ENCODE measurements around the gene ZBTB49. TPM values are rescaled to one million over a fixed set of nuclear protein-coding genes. Genes with fewer than 3 reads are reported as not detected.

Gene ZBTB49
- total RNA-seq, 2 experiments from 2014 or later: 4.8 to 6.3 TPM

- intact Hi-C loops (cut with micrococcal nuclease): no loop called here
- TF ChIP-seq CTCF (IDR thresholded peaks at IDR 0.05): no peak
- ATAC-seq (no peak), DNase-seq (no peak)
- no peak overlapping the region for H3K27ac Mint-ChIP-seq
- POLR2A ChIA-PET: no interaction called here
- no peak overlapping the region for H3K4me3 Mint-ChIP-seq
- H3K36me3 Mint-ChIP-seq (ENCODE audit: low read depth): peaks cover 16% of the 10 kb centered on the region
- CTCF ChIA-PET: no interaction called here
- no peaks in the 10 kb centered on the region for H3K9me3 Mint-ChIP-seq
- H3K27me3 Mint-ChIP-seq: no peaks in the 10 kb centered on the region
- no peaks in the 10 kb centered on the region for H3K4me1 Mint-ChIP-seq (ENCODE audit: low read depth)
Measured at GRCh38 chr4:4321951-4322688, 32.1 kb downstream of the ZBTB49 start.

- CTCF ChIA-PET: interaction anchor here (1.0 kb wide), 1 partner anchor 141 kb away, joined by 3 read pairs; no protein-coding TSS in a partner anchor
- H3K27me3 Mint-ChIP-seq: no peaks in the 10 kb centered on the region
- no peaks in the 10 kb centered on the region for H3K4me1 Mint-ChIP-seq (ENCODE audit: low read depth)
- H3K9me3 Mint-ChIP-seq: no peaks in the 10 kb centered on the region
- POLR2A ChIA-PET: interaction anchor here (0.5 kb wide), 1 partner anchor 1644 kb away, joined by 3 read pairs; no protein-coding TSS in a partner anchor
- no peak overlapping the region for H3K27ac Mint-ChIP-seq
- TF ChIP-seq CTCF (IDR thresholded peaks at IDR 0.05): no peak
- DNase-seq (no peak), ATAC-seq (no peak)
- intact Hi-C loops (cut with micrococcal nuclease): no loop called here
- no peak overlapping the region for H3K4me3 Mint-ChIP-seq
- peaks cover 16% of the 10 kb centered on the region for H3K36me3 Mint-ChIP-seq (ENCODE audit: low read depth)
Measured at GRCh38 chr4:4323705-4324534, 33.9 kb downstream of the ZBTB49 start.

- CTCF ChIA-PET: no interaction called here
- TF ChIP-seq CTCF (IDR thresholded peaks at IDR 0.05): no peak
- no peak for ATAC-seq
- Mint-ChIP-seq H3K27me3 (no peaks in the 10 kb centered on the region), H3K9me3 (no peaks in the 10 kb centered on the region), H3K4me1 (ENCODE audit: low read depth) (no peaks in the 10 kb centered on the region), H3K4me3 (no peak overlapping the region), H3K27ac (no peak overlapping the region), H3K36me3 (ENCODE audit: low read depth) (peaks cover 16% of the 10 kb centered on the region)
- DNase-seq: no peak
- intact Hi-C loops (cut with micrococcal nuclease): no loop called here
- POLR2A ChIA-PET: no interaction called here
Measured at GRCh38 chr4:4325321-4325720, 35.3 kb downstream of the ZBTB49 start.

GRCh38 chr4:4326166-4326565, 36.1 kb downstream of the ZBTB49 start:
- DNase-seq (no peak), ATAC-seq (no peak)
- TF ChIP-seq CTCF (IDR thresholded peaks at IDR 0.05): no peak
- H3K27ac Mint-ChIP-seq: no peak overlapping the region
- no peaks in the 10 kb centered on the region for H3K9me3 Mint-ChIP-seq
- no peaks in the 10 kb centered on the region for H3K4me1 Mint-ChIP-seq (ENCODE audit: low read depth)
- ChIA-PET POLR2A (no interaction called here), CTCF (interaction anchor here (0.7 kb wide), 1 partner anchor 9 kb away, joined by 3 read pairs; no protein-coding TSS in a partner anchor)
- no peak overlapping the region for H3K4me3 Mint-ChIP-seq
- intact Hi-C loops (cut with micrococcal nuclease): no loop called here
- H3K36me3 Mint-ChIP-seq (ENCODE audit: low read depth): peaks cover 12% of the 10 kb centered on the region
- H3K27me3 Mint-ChIP-seq: no peaks in the 10 kb centered on the region

GRCh38 chr4:4327652-4328121, 37.6 kb downstream of the ZBTB49 start:
- POLR2A ChIA-PET: no interaction called here
- DNase-seq (no peak), ATAC-seq (no peak)
- H3K9me3 Mint-ChIP-seq: no peaks in the 10 kb centered on the region
- CTCF ChIA-PET: interaction anchor here (0.9 to 1.0 kb wide), 2 partner anchors 76 to 78 kb away, joined by 3 to 4 read pairs; no protein-coding TSS in a partner anchor
- no peak for TF ChIP-seq CTCF (IDR thresholded peaks at IDR 0.05)
- no peaks in the 10 kb centered on the region for H3K27me3 Mint-ChIP-seq
- peaks cover 3% of the 10 kb centered on the region for H3K36me3 Mint-ChIP-seq (ENCODE audit: low read depth)
- H3K4me1 Mint-ChIP-seq (ENCODE audit: low read depth): no peaks in the 10 kb centered on the region
- intact Hi-C loops (cut with micrococcal nuclease): no loop called here
- H3K4me3 Mint-ChIP-seq: no peak overlapping the region
- no peak overlapping the region for H3K27ac Mint-ChIP-seq
